Pancreas (tissue), 10 donors: ENCODE data around the gene TMEM207. TPM values are rescaled to one million over a fixed set of nuclear protein-coding genes. Genes with fewer than 3 reads are reported as not detected.

ENCODE experiments used
- ATAC-seq, 4 donors: fragments of 200-7000 bp; cut with Tn5 transposase; one replicate each; pipeline versions ENCODE4 v1.8.0 to v1.9.1; 2020; ENCODE audit warnings: mild to moderate bottlenecking in 4 of 4, moderate library complexity in 4 of 4
- DNase-seq, 6 donors: peaks; one replicate each; pipeline ENCODE4 v3.0.0-alpha.2; 2020
- FAIRE-seq: peaks from 2 replicates; lab custom pipeline; 2012; peaks lifted over from hg19 to GRCh38; lab: Jason Lieb, UNC
- H3K27ac ChIP-seq, 4 donors: fragments of 200-600 bp; sonication (generic); 1 replicate in 3 of 4; 2 replicates in 1 of 4; pipeline versions ENCODE4 v1.5.0 to v1.8.0; 2020
- H3K27me3 ChIP-seq, 4 donors: fragments of 200-600 bp; one replicate each; pipeline ENCODE4 v1.8.0; 2021
- H3K36me3 ChIP-seq, 3 donors: fragments of 200-600 bp; sonication (generic) in 1 of 3; one replicate each; pipeline versions ENCODE4 v1.5.0 to v1.8.0; 2020 to 2021
- H3K4me1 ChIP-seq, 3 donors: fragments of 200-600 bp; one replicate each; pipeline ENCODE4 v1.8.0; 2021
- H3K4me3 ChIP-seq, 4 donors: fragments of 200-600 bp; sonication (generic) in 2 of 4; one replicate each; pipeline versions ENCODE4 v1.5.0 to v1.8.0; 2020 to 2021
- H3K9me3 ChIP-seq, 4 donors: fragments of 200-600 bp; one replicate each; pipeline ENCODE4 v1.8.0; 2021
- CTCF ChIP-seq, 4 donors: fragments of 200-600 bp; sonication (generic) in 3 of 4; IDR thresholded peaks; one replicate each; pipeline versions ENCODE4 v1.5.0 to v1.8.0; 2021; ENCODE audit warnings: antibody characterized with exemption in 4 of 4
- WGBS, 2 donors: extraction: QIAGEN DNeasy Blood & Tissue Kit; methylation state at CpG; one replicate each; pipeline ENCODE4 v1.1.7; 2013; 5-methylcytosine and 5-hydroxymethylcytosine counted together
- intact Hi-C, 3 donors: fragments of 100-400 bp; cut with DNase I; formaldehyde crosslinking; loops; one replicate each; pipeline versions ENCODE4 v1.11.1 to v1.14.2; 2022
- polyA plus RNA-seq, 2 donors: library from polyadenylated mRNA; stranded (reverse); fragments of 200-250 nt; gene quantifications; one replicate each; pipeline ENCODE4 v1.2.3, GENCODE V29; 2013
- total RNA-seq, 6 donors: library from RNA; stranded (reverse); fragmentation: NEBNext Ultra II Directional in 4 of 6; extraction: Animal tissue kit (Norgen Biotek cat#: 25700) in 4 of 6; gene quantifications; one replicate each; pipeline versions ENCODE4 v1.2.1 to v1.2.4, GENCODE V29; 2021 to 2023
- donor health status: healthy with polysubstance abuse.
- donor health status: DM: no; HTN: no; CAD: no; lungs with moderate emphysema.
- donor health status: DM: no; HTN: no; CAD: no.
- donor health status: control.
- donor health status: control.
- donor health status: Bipolar disorder and iron deficiency.
- donor health status: DM: yes; HTN: yes; CAD: no.
- donor health status: DM: no; HTN: no; CAD: no.
- donor health status: DM: no; HTN: no; CAD: no.
- donor health status: DM: yes; HTN: yes; CAD: no.

Gene TMEM207
- total and polyA plus RNA-seq, 8 donors: not detected

DNA sequence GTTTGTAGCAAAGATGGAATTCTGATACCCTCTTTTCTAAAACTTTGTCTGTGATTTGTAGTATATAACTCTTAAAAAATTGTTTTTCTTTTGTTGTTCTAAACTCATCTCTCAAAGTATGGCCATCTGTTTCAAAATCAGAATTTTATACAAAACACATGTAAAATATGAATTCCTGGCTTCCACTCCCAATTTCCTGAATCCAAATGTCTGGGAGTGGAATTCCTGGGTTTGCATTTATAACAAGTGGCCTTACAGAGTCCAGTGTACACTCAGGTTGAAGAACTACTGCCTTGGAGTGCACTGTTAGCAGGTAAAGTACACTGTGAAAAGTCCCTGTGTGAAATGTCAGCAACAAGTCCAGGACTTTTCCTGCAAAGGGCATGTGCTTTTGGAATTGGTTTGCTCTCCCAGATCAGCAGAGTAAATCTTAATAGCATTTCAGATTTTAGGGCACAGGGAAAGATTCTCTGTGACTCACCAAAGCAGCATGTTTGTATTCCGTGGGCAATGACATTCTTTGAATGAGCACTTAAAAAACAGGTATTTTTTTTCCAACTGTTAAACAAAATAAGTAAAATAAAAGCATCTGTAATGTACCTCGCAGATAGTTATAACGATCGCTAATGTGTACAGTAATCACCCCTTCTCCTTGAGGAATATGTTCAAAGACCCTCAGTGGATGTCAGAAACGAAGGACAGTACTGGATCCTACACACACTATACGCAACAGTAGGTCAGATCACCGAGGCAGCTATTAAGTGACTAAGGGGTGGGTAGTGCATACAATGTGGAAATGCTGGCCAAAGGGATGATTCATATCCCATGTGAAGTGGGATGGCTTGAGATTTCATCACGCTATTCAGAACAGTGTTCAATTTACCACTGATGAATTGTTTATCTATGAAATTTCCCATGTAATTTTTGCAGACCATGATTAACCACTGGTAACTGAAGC is 63.7 kb downstream of the TMEM207 start:
- no peak for TF ChIP-seq CTCF (IDR thresholded peaks at IDR 0.05)
- 67 to 68% methylated on average over 8 of the region's 8 CpGs for WGBS, 2 donors
- DNase-seq: no peak
- Histone ChIP-seq H3K4me3 (no peak overlapping the region), H3K27me3 (no peaks in the 10 kb centered on the region), H3K27ac (no peak overlapping the region), H3K4me1 (no peaks in the 10 kb centered on the region), H3K9me3 (no peaks in the 10 kb centered on the region), H3K36me3 (no peaks in the 10 kb centered on the region)
- no peak for FAIRE-seq
- ATAC-seq: peak in 2 of 4 donors; percentile 29 to 43
- intact Hi-C loops: loop anchor here in 1 of 3 donors (10.0 kb wide), 1 partner anchor 161 kb away; no protein-coding TSS in a partner anchor

DNA sequence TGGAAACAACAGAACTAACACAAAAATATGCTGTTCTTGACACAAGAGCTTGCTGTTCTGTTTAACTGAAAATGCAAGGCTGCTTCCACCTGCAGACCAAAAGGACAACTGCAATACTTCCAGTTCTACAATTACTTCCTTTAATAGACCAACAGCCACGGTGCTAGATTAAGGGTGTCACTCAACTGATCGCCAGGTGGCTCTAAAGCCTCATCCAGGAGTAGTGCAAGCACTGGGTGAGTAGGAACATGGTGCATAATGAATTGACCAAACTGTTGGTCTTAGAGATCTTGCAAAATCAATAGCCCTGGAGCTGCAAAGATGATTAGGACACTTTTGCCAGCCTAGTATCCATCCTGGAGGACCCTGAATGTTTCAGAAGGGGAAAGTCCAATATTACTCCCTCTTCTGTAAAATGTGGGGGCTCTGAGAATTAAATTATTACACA is 65.4 kb downstream of the TMEM207 start:
- peak in 4 of 6 donors; percentile 14 to 57 (median 42) for DNase-seq
- Histone ChIP-seq H3K27me3 (no peaks in the 10 kb centered on the region), H3K27ac (no peak overlapping the region), H3K36me3 (no peaks in the 10 kb centered on the region), H3K4me3 (no peak overlapping the region), H3K9me3 (no peaks in the 10 kb centered on the region), H3K4me1 (no peaks in the 10 kb centered on the region)
- peak in 3 of 4 donors; percentile 39 to 56 (median 43) for TF ChIP-seq CTCF (IDR thresholded peaks at IDR 0.05)
- intact Hi-C loops: loop anchor here in 1 of 3 donors (10.0 kb wide), 1 partner anchor 160 kb away; no protein-coding TSS in a partner anchor
- WGBS, 2 donors: 2 to 5% methylated on average over 2 of the region's 2 CpGs
- ATAC-seq: peak; percentile 88 to 99 (median 97)
- no peak for FAIRE-seq

DNA sequence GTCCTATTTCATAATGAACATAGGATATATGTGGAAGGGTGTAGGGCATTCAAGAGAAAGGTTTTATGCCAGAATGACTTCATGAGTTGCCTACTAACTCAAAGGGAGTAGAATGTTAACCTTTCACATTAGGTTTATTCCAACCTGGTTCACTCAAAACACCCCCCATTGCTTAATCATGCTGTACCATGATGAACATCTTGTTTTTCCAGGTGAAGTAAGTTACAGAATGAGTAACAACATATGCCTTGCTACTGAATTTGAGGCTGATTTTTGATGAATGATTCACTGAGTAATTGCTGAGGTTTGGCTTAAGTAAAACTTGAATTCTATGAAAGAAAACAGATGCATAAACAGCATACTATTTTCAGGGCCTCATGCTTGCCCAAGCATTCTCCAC is 67.6 kb downstream of the TMEM207 start:
- Histone ChIP-seq H3K4me1 (no peaks in the 10 kb centered on the region), H3K36me3 (no peaks in the 10 kb centered on the region), H3K27ac (no peak overlapping the region), H3K27me3 (no peaks in the 10 kb centered on the region), H3K4me3 (no peak overlapping the region), H3K9me3 (no peaks in the 10 kb centered on the region)
- DNase-seq (no peak), FAIRE-seq (no peak), ATAC-seq (no peak)
- intact Hi-C loops: loop anchor here in 1 of 3 donors (10.0 kb wide), 1 partner anchor 157 kb away; no protein-coding TSS in a partner anchor
- no peak for TF ChIP-seq CTCF (IDR thresholded peaks at IDR 0.05)

DNA sequence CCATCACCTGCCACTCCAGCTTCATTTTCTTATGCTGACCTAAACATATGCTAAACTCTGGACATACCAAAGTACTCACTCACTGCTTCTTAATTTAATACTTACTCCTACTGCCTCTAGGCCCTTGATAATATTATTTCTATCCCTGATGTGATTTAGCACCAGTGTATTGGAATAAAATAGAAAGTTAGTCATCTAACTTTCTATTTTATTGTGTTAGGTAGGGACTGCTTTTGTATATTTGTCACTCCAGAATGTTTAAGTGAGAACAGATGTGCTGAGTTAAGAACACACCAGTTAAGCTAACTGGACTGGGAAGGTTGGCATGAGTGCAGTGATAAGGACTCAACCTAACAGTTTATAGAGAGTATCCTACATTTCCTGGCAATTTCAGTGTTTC is 68.3 kb downstream of the TMEM207 start:
- no peaks in the 10 kb centered on the region for H3K36me3 ChIP-seq
- no peak for ATAC-seq
- TF ChIP-seq CTCF (IDR thresholded peaks at IDR 0.05): no peak
- H3K27me3 ChIP-seq: no peaks in the 10 kb centered on the region
- no peak overlapping the region for H3K27ac ChIP-seq
- intact Hi-C loops: loop anchor here in 1 of 3 donors (10.0 kb wide), 1 partner anchor 157 kb away; no protein-coding TSS in a partner anchor
- no peaks in the 10 kb centered on the region for H3K9me3 ChIP-seq
- no peaks in the 10 kb centered on the region for H3K4me1 ChIP-seq
- no peak for FAIRE-seq
- no peak for DNase-seq
- H3K4me3 ChIP-seq: no peak overlapping the region
